K562 (cell line): ENCODE data around the gene DNAH3. TPM values are rescaled to one million over a fixed set of nuclear protein-coding genes. Genes with fewer than 3 reads are reported as not detected.

Source experiments
- ATAC-seq: fragments of 200-7000 bp; cut with Tn5 transposase; 3 replicates; pipeline ENCODE4 v1.9.1; 2020; ENCODE audit warnings: moderate library complexity
- BruUV-seq: library from RNA; stranded (reverse); fragments of 400-500 nt; replicated peaks from 2 replicates; lab custom pipeline; 2021; lab: Mats Ljungman, UMichigan
- CTCF ChIA-PET: fragments of 300-600 bp; formaldehyde crosslinking; extraction: SDS; loops from one replicate; lab custom pipeline; 2021; ENCODE audit warnings: low intra/inter-chr PET ratio; lab: Yijun Ruan, JAX
- POLR2A ChIA-PET: fragments of 300-600, 350-650 bp; sonication (Branson Sonifier 250); formaldehyde crosslinking; extraction: SDS; loops from one replicate; lab custom pipeline; 2021; ENCODE audit warnings: antibody characterized with exemption, inconsistent platforms; lab: Yijun Ruan, JAX
- DNase-seq, 4 experiments: peaks; one replicate each; pipeline versions ENCODE4 v3.0.0 to v3.0.0-alpha.2; 2011 to 2018; ENCODE audit warnings: low spot score in 3 of 4, mixed read lengths in 3 of 4; ENCODE audit errors: extremely low read depth in 1 of 4
- FAIRE-seq: peaks from 2 replicates; lab custom pipeline; 2011; peaks lifted over from hg19 to GRCh38; lab: Jason Lieb, UNC
- H2AFZ ChIP-seq: 2 replicates; pipeline ENCODE4 v1.6.0; 2011; ENCODE audit warnings: low read depth, low read length, control low read depth, inconsistent platforms
- H3K27ac ChIP-seq: fragments of 200-600 bp; 3 replicates; pipeline ENCODE4 v1.8.0; 2011; ENCODE audit warnings: low read depth, mild to moderate bottlenecking, control low read depth, inconsistent platforms, low read length, moderate library complexity, mixed read lengths; ENCODE audit errors: extremely low read depth
- H3K27me3 ChIP-seq, 2 experiments: fragments of 300-600 bp in 1 of 2; 2 replicates in 1 of 2; 3 replicates in 1 of 2; pipeline versions ENCODE4 v1.6.0 to v1.8.0; 2011; ENCODE audit warnings: inconsistent platforms in 2 of 2, low read length in 2 of 2, mild to moderate bottlenecking in 1 of 2, mixed read lengths in 1 of 2, moderate library complexity in 1 of 2; ENCODE audit not compliant: control insufficient read depth in 2 of 2, insufficient read depth in 2 of 2
- H3K36me3 ChIP-seq: fragments of 300-600 bp; 3 replicates; pipeline ENCODE4 v1.8.0; 2011; ENCODE audit warnings: mild to moderate bottlenecking, low read length, inconsistent platforms; ENCODE audit not compliant: control insufficient read depth, insufficient read depth
- H3K4me1 ChIP-seq, 2 experiments: fragments of 200-600 bp in 1 of 2; replicated peaks in 1 of 2; 2 replicates in 1 of 2; 3 replicates in 1 of 2; pipeline versions ENCODE4 v1.5.1 to v1.8.0; 2011; ENCODE audit warnings: inconsistent platforms in 2 of 2, low read length in 2 of 2, mild to moderate bottlenecking in 1 of 2, mixed read lengths in 1 of 2, moderate library complexity in 1 of 2; ENCODE audit not compliant: control insufficient read depth in 2 of 2, insufficient read depth in 2 of 2
- H3K4me2 ChIP-seq: 2 replicates; pipeline ENCODE4 v1.6.1; 2011; ENCODE audit warnings: low read length, control low read depth, inconsistent platforms, mixed read lengths; ENCODE audit not compliant: insufficient read depth
- H3K4me3 ChIP-seq: fragments of 200-600 bp; sonication (generic), shearing (Covaris generic); 2 replicates; pipeline ENCODE4 v1.5.1; 2016; ENCODE audit warnings: control low read depth, inconsistent platforms
- H3K79me2 ChIP-seq: fragments of 200-600 bp; 3 replicates; pipeline ENCODE4 v1.8.0; 2011; ENCODE audit warnings: low read length, inconsistent platforms; ENCODE audit not compliant: control insufficient read depth, insufficient read depth
- H3K9ac ChIP-seq, 2 experiments: 2 replicates each; pipeline versions ENCODE4 v1.6.0 to v1.6.1; 2011; ENCODE audit warnings: low read depth in 2 of 2, low read length in 2 of 2, control low read depth in 1 of 2, inconsistent platforms in 1 of 2, mild to moderate bottlenecking in 1 of 2, mixed read lengths in 1 of 2; ENCODE audit not compliant: insufficient read depth in 1 of 2
- H3K9me1 ChIP-seq: one replicate; pipeline ENCODE4 v1.6.0; 2011; ENCODE audit warnings: inconsistent platforms, mild to moderate bottlenecking, low read length, moderate library complexity; ENCODE audit not compliant: control insufficient read depth, insufficient read depth
- H3K9me3 ChIP-seq: replicated peaks from 2 replicates; pipeline ENCODE4 v1.5.1; 2011; ENCODE audit warnings: low read depth, low read length, inconsistent platforms; ENCODE audit not compliant: control insufficient read depth, insufficient read depth
- H4K20me1 ChIP-seq: replicated peaks from 2 replicates; pipeline ENCODE4 v1.6.1; 2011; ENCODE audit warnings: low read length, inconsistent platforms, mixed read lengths; ENCODE audit not compliant: control insufficient read depth, insufficient read depth
- ATF2 ChIP-seq: sonication (generic); formaldehyde crosslinking; IDR thresholded peaks from 2 replicates; pipeline ENCODE4 v1.8.1; 2022; ENCODE audit warnings: missing genetic modification reagents
- GTF2A2 ChIP-seq: IDR thresholded peaks from 2 replicates; pipeline ENCODE4 v1.6.1; 2016; ENCODE audit warnings: mild to moderate bottlenecking, missing genetic modification characterization, missing compliant biosample characterization
- HLTF ChIP-seq: fragments of 450-650 bp; IDR thresholded peaks from 2 replicates; pipeline ENCODE4 v1.6.1; 2016
- HNRNPH1 ChIP-seq: fragments of 200-400 bp; formaldehyde crosslinking; optimal IDR thresholded peaks from 2 replicates; pipeline ENCODE3; 2017; ENCODE audit warnings: low read depth, mild to moderate bottlenecking, low read length, moderate library complexity
- L3MBTL2 ChIP-seq: fragments of 450-650 bp; IDR thresholded peaks from 2 replicates; pipeline ENCODE4 v1.6.1; 2016; ENCODE audit warnings: mild to moderate bottlenecking, moderate library complexity
- MITF ChIP-seq: IDR thresholded peaks from 2 replicates; pipeline ENCODE4 v1.6.1; 2014; ENCODE audit warnings: antibody characterized with exemption
- SAFB ChIP-seq: fragments of 200-400 bp; formaldehyde crosslinking; IDR thresholded peaks from 2 replicates; pipeline ENCODE4 v1.6.1; 2017; ENCODE audit warnings: low read depth, low read length, borderline replicate concordance
- ZBTB17 ChIP-seq: fragments of 450-650 bp; formaldehyde crosslinking; IDR thresholded peaks from 2 replicates; pipeline ENCODE4 v1.4.0; 2020; ENCODE audit warnings: mild to moderate bottlenecking
- ZNF217 ChIP-seq: sonication (generic); formaldehyde crosslinking; IDR thresholded peaks from 2 replicates; pipeline ENCODE4 v1.8.0; 2022; ENCODE audit warnings: mild to moderate bottlenecking, missing genetic modification reagents
- ZNF274 ChIP-seq: IDR thresholded peaks from 2 replicates; pipeline ENCODE4 v1.6.1; 2011; ENCODE audit warnings: low read depth, mild to moderate bottlenecking, low read length, moderate library complexity, borderline replicate concordance
- WGBS: fragments of 100-300 bp; shearing (Covaris generic); methylation state at CpG from one replicate; pipeline ENCODE4 v1.1.6; 2016; ENCODE audit warnings: low coverage, mixed read lengths; ENCODE audit not compliant: insufficient coverage; ENCODE audit errors: missing lambda C conversion rate; 5-methylcytosine and 5-hydroxymethylcytosine counted together
- in situ Hi-C: fragments of 300-500 bp; cut with MboI; formaldehyde crosslinking; loops from 4 replicates; pipeline ENCODE4 v1.15.0; 2018; ENCODE audit warnings: inconsistent platforms, mixed read lengths
- intact Hi-C: fragments of 100-400 bp; cut with micrococcal nuclease; formaldehyde crosslinking; loops from 2 replicates; pipeline ENCODE4 v1.14.2; 2022
- polyA plus RNA-seq, 8 experiments: library from polyadenylated mRNA; depleted of rRNA in 4 of 8; stranded (reverse) in 5 of 8; unstranded in 3 of 8; fragments of >200 nt; fragmentation: Nextera tagmentation in 2 of 8; fragmentation: Illumina TruSeq in 1 of 8; extraction: Ambion mirVana in 2 of 8; extraction: Trizol in 1 of 8; gene quantifications; 2 replicates each; pipeline versions ENCODE4 v1.2.1 to v1.2.3, GENCODE V29; 2011 to 2014; ENCODE audit warnings: inconsistent platforms in 1 of 8, missing spikeins in 1 of 8
- total RNA-seq, 7 experiments: library from RNA; depleted of rRNA in 6 of 7; stranded (reverse); fragments of >200 nt in 6 of 7; fragmentation: Illumina TruSeq in 2 of 7; extraction: Trizol in 2 of 7; gene quantifications; 2 replicates each; pipeline versions ENCODE4 v1.2.1 to v1.2.3, GENCODE V29; 2011 to 2021; ENCODE audit warnings: low replicate concordance in 1 of 7

DNAH3 gene
- total and polyA plus RNA-seq, 9 of the 15 experiments (the other 6 are each of a cell fraction or from before 2014, with no cell fraction given) = 0.32 to 0.84 (median 0.44) TPM

DNA sequence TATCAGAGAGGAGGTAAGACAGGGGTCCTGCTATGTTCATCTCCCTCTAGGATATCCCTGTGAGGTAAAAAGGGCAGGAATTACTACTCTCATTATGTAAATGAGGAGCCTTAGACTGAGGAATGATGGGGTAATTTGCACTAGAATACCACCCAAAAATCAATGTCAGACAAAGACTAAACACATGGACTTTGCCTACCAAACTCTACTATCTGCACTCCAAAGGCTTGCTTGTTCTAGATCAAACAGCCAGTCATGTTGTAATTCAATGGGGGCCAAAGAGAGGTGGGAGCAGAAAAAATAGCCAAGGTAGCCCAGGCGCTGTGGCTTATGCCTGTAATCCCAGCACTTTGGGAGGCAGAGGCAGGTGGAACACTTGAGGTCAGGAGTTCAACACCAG is 129.3 kb downstream of the DNAH3 start (continued):
- TF ChIP-seq MITF = no peak
- TF ChIP-seq HLTF = no peak
- no peak for TF ChIP-seq SAFB
- TF ChIP-seq ZNF217 (CRISPR knock-in tag) = no peak
- TF ChIP-seq, all 486 proteins: peak for 0

- ATAC-seq = no peak
- BruUV-seq = no TSS peak
- no peaks in the 10 kb centered on the region; the same call in 1 of the 2 replicates for H3K9me3 ChIP-seq
- no peak overlapping the region for H3K27ac ChIP-seq
- H3K4me3 ChIP-seq = no peak overlapping the region
- H3K9ac ChIP-seq = no peak overlapping the region
- no peak for TF ChIP-seq ZNF274
- no peak for TF ChIP-seq ZBTB17 (CRISPR knock-in tag)
- no peak for TF ChIP-seq GTF2A2 (tag)
- no peak for TF ChIP-seq L3MBTL2
- no peak for TF ChIP-seq ATF2 (CRISPR knock-in tag)
- no peak for TF ChIP-seq HNRNPH1
- H3K36me3 ChIP-seq = no peaks in the 10 kb centered on the region
- H3K4me2 ChIP-seq = no peak overlapping the region
- H2AFZ ChIP-seq = no peak overlapping the region
- ChIA-PET CTCF (no interaction called here), POLR2A (no interaction called here)
- no peak for DNase-seq
- peaks cover 10 to 15% of the 10 kb centered on the region in 2 experiments for H3K27me3 ChIP-seq
- no peak for FAIRE-seq
- H3K79me2 ChIP-seq = no peaks in the 10 kb centered on the region
- no peaks in the 10 kb centered on the region for H3K9me1 ChIP-seq
- H3K4me1 ChIP-seq = no peaks in the 10 kb centered on the region
- H4K20me1 ChIP-seq = no peaks in the 10 kb centered on the region
- in situ Hi-C loops = loop anchor here (25.0 kb wide), 1 partner anchor 1027 kb away; no protein-coding TSS in a partner anchor
- WGBS = 2% methylated on average over 5 of the region's 5 CpGs
- intact Hi-C loops = no loop called here
Measured at GRCh38 chr16:21009815-21010214, 140.8 kb downstream of the DNAH3 start.
